AG09309 (cell line): ENCODE data around the gene REST.

Experiments
- DNase-seq: peaks from one replicate; pipeline ENCODE4 v3.0.0-alpha.2; 2010; ENCODE audit warnings: low read depth
- H3K4me3 ChIP-seq: 2 replicates; pipeline ENCODE4 v1.5.1; 2011; ENCODE audit warnings: mild to moderate bottlenecking, low read depth, low read length, moderate library complexity; ENCODE audit not compliant: control insufficient read depth
- TF ChIP-seq, protein P1 (sequence below): IDR thresholded peaks from 2 replicates; pipeline ENCODE4 v1.5.1; 2011; ENCODE audit warnings: mild to moderate bottlenecking, low read depth, low read length, inconsistent platforms; ENCODE audit not compliant: insufficient read depth, control insufficient read depth; ENCODE audit errors: missing control alignments

Gene REST

DNA sequence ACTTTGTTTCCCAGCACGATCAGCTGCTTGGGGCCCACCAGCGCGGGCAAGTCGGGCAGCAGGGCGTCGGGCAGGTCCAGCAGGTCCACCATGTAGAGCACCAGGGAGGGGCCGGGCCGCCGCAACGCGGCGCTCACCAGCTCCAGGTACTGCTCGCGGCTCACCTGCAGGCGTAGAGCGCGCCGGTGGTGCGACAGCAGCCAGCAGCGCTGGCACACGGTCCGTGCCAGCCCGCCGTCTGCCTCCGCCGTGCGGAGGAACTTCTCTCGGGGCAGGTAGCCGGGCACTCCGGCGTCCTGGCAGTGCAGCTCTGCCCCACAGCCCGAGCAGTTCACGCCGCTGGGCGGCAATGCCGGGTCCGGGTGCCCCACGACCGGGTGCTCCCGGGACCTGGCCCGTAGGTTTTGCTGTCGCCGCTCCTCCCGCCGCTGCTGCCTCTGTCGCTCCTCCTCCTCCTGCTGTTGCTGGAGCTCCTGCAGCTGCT is 69.2 kb downstream of the REST start:
- TF ChIP-seq, protein P1, sequence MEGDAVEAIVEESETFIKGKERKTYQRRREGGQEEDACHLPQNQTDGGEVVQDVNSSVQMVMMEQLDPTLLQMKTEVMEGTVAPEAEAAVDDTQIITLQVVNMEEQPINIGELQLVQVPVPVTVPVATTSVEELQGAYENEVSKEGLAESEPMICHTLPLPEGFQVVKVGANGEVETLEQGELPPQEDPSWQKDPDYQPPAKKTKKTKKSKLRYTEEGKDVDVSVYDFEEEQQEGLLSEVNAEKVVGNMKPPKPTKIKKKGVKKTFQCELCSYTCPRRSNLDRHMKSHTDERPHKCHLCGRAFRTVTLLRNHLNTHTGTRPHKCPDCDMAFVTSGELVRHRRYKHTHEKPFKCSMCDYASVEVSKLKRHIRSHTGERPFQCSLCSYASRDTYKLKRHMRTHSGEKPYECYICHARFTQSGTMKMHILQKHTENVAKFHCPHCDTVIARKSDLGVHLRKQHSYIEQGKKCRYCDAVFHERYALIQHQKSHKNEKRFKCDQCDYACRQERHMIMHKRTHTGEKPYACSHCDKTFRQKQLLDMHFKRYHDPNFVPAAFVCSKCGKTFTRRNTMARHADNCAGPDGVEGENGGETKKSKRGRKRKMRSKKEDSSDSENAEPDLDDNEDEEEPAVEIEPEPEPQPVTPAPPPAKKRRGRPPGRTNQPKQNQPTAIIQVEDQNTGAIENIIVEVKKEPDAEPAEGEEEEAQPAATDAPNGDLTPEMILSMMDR, result no peak

DNA sequence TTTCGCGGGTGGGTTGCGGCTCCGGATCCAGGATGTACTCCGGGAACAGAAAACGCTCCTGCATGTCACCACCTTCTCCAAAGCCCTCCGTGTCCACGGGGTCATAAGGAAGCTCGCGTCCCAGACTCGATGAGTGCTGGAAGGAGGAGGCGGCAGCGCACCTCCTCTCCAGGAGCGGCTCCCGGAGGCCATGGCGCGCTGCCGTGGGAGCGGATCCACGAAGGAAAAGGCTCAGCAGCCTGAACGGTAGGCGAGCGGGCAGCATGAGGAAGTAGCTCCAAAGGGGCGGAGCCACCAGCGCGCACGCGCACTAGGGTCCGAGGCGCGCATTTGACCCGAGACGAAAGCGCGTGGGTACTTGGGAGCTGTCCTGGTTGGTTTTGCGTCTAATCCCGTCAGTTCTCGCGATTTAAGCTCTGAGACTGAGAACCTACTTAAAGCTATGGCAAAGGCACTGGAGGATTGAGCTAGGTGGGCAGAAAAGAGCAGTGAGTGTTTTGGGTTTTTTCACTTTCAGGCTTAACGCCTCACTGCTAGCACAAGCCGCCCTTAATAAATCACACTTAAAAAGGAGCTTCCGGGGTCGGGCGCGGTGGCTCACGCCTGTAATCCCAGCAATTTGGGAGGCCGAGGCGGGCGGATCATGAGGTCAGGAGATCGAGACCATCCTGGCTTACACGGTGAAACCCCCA is 69.8 kb downstream of the REST start, which contains the start of gene NOA1:
Gene NOA1 (minus strand): TSS at position 286 of the 692 bp plus-strand sequence. CDS start 21 bp downstream, at position 265.
- H3K4me3 ChIP-seq, result peak within 1 kb of the TSS; percentile 97
- TF ChIP-seq, protein P1, result no peak
- peak; percentile 98 for DNase-seq

More for the DNA sequence above, 69.2 kb downstream of the REST start:
- peak overlapping the region; percentile 97 for H3K4me3 ChIP-seq
- no peak for DNase-seq

DNA sequence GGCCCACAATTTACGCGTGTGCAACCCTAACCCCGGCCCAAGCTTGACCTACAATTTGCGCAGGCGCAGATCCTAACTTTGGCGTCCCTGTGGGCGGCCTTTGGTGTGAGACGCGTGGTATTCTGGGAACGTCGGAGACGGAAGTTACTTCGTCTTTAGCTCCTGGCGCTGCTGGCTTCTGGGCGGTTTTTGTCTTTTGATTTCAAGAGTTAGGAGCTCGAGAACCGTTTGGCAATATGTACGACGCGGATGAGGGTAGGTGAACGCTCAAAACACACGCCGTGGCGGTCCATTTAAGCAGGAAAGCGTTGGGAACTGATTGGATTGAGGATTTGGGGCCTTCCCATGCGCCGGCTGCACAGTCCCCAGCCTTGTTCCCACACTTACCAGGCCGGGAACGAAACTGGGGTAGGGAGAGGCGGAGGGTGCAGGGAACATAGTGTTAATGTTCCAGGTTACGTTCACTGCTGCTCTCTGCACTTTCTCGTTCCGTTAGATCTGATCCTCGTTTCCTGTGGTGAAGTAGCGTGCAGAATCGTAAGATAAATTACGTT is 71.1 kb downstream of the REST start, which contains the start of gene POLR2B:
Gene POLR2B (plus strand): TSS at position 147 of the 554 bp plus-strand sequence. CDS start 90 bp downstream, at position 237.
- TF ChIP-seq, protein P1, result no peak
- DNase-seq, result peak; percentile 67
- peak within 1 kb of the TSS; percentile 97 for H3K4me3 ChIP-seq

DNA sequence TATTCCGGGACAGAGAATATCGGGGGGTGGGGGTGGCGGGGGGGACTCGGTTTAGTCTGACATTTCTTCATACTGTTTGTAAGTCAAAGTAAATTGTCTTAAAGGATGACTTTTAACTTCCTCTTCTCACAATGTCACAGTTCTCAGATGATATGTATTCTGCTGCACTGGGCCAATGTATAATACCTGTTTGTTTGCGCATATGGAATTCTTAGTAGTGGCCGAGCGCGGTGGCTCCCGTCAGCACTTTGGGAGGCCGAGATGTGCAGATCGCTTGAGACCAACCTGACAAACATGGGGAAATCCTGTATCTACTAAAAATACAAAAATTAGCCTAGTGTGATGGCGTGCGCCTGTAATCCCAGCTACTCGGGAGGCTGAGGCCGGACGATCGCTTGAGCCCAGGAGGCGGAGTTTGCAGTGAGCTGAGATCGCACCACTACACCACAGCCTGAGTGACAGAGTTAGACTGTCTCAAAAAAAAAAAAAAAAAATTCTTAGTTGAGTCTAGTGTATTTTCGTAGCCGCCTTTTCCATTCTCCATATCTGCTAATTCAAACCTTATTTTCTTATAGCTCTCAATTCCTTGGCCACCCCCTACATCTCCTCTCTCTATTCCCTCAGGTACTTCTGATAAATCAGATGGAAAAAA is 71.8 kb downstream of the REST start:
- TF ChIP-seq, protein P1, result no peak
- peak overlapping the region; percentile 97 for H3K4me3 ChIP-seq
- no peak for DNase-seq

DNA sequence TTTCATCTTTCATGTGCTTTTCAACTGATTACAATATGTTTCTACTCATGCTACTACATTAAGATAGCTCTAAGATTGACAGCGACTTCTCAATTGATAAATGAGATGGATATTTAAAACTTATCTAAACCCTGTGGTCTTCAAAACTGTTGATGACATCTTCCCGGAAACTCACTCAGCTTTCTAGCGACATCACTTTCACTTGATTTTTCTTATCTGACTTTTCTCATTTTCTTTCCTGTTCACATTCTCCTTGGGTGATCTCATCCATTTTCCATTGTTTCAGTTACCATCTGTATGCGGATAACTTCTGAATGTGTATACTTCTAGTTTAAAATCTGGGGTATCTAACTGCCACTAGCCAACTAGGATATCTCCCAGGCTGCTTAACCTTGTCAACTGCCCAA is 74.1 kb downstream of the REST start:
- TF ChIP-seq, protein P1, result no peak
- H3K4me3 ChIP-seq, result no peak overlapping the region
- no peak for DNase-seq

DNA sequence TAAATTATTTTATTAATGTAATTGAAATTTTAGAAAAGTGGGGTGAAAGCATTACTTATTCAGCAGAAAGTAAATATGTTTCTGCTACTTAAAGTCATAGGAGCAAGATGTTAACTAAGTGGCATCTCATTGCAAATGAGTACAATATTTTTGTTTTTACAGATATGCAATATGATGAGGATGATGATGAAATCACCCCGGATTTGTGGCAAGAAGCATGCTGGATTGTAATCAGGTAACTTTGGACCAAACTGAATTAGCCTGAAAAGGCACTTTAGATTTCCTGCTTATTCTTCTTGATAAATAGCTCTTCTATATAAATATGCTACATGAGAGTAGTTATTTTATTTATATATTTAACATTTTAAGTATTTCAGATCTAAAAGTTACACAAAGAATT is 78.5 kb downstream of the REST start:
- no peak for DNase-seq
- TF ChIP-seq, protein P1, result no peak
- H3K4me3 ChIP-seq, result no peak overlapping the region
